ENCODE results near the gene ARHGEF39. TPM values are rescaled to one million over a fixed set of nuclear protein-coding genes. Genes with fewer than 3 reads are reported as not detected.

The ARHGEF39 gene
- total RNA-seq, 1 donor from 2014 or later, result 0.85 TPM

DNA sequence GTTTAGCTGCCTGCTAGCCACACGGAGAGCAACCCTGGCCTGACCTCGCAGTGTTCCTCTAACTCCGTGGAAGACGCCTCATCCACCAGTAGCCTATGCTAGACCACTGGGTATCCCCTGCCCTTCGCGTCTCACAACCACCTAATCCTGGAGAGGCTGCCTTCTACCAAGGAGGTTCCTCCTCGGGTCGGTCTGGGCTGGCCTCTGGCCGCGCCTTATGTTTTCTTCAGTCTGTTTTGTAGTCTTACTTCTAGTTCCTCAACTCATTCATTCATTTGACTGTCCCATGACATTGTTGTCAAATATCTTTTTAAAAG, 26.3 kb upstream of the ARHGEF39 start:
- Mint-ChIP-seq H3K36me3 (ENCODE audit: low read depth) (peaks cover 16% of the 10 kb centered on the region), H3K27me3 (ENCODE audit: low read depth) (no peaks in the 10 kb centered on the region), H3K4me1 (ENCODE audit: low read depth) (peaks cover 53% of the 10 kb centered on the region), H3K27ac (ENCODE audit: unreplicated experiment) (peak overlapping the region; percentile 98), H3K9me3 (ENCODE audit: low read depth) (no peaks in the 10 kb centered on the region), H3K4me3 (ENCODE audit: unreplicated experiment) (peak overlapping the region; percentile 76)
- no peak for DNase-seq (ENCODE audit: low spot score)
- TF ChIP-seq, protein P1, sequence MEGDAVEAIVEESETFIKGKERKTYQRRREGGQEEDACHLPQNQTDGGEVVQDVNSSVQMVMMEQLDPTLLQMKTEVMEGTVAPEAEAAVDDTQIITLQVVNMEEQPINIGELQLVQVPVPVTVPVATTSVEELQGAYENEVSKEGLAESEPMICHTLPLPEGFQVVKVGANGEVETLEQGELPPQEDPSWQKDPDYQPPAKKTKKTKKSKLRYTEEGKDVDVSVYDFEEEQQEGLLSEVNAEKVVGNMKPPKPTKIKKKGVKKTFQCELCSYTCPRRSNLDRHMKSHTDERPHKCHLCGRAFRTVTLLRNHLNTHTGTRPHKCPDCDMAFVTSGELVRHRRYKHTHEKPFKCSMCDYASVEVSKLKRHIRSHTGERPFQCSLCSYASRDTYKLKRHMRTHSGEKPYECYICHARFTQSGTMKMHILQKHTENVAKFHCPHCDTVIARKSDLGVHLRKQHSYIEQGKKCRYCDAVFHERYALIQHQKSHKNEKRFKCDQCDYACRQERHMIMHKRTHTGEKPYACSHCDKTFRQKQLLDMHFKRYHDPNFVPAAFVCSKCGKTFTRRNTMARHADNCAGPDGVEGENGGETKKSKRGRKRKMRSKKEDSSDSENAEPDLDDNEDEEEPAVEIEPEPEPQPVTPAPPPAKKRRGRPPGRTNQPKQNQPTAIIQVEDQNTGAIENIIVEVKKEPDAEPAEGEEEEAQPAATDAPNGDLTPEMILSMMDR (IDR thresholded peaks at IDR 0.05), result no peak

DNA sequence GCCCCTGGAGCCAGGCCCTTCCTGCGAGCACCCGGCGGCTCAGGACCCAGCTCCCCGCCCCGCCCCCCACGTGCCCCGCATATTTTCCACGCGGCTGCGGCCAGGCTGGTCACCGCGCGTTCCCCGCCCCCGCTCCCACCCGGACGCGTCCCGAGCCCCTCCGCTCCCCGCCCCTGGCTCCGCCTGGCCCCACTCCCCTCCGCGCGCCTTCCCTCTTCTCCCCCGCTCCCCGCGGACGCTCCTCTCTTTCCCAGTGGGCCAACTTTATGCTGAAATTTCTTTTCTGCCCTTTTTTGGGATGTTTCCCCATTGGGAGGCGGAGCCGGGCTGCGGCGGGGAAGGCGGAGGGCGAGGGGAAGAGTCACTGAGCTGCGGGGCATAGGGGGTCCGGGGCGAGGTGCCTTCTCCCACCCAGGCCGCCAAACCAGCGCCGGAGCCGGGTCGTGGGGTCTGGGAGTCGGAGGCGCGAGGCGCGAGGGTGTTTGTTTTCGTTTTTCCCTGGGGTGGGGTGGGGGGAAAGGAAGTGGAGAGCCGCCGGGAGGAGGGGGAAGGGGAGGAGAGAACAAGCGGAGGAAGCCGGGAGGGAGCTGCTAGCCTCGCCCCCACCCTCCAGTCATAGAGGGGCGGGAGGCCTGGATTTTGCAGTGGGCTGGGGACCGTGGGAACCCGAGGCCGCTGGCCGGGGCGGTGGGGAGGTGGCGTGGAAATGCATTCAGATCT, 25.8 kb upstream of the ARHGEF39 start:
- Mint-ChIP-seq H3K4me1 (ENCODE audit: low read depth) (peaks cover 52% of the 10 kb centered on the region), H3K36me3 (ENCODE audit: low read depth) (peaks cover 18% of the 10 kb centered on the region)

DNA sequence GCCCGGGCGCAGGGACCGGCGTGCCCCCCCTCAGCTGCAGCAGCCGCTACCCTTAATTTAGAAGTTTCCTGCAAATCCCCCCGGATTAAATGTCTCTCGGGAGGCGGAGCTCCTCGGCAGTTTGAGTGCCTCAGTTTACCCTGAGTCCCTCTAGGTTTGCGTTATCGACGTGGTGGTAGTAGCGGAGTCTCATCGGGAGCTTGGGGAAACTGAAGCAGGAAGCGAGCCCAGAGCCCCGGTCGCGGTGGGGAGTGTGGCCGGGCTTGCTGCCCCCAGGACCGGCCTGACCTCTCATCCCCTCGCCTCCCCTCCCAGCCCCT, 25.3 kb upstream of the ARHGEF39 start:
- Mint-ChIP-seq H3K4me1 (ENCODE audit: low read depth) (peaks cover 55% of the 10 kb centered on the region), H3K27me3 (ENCODE audit: low read depth) (no peaks in the 10 kb centered on the region), H3K27ac (ENCODE audit: unreplicated experiment) (peak overlapping the region; percentile 91), H3K4me3 (ENCODE audit: unreplicated experiment) (peak overlapping the region; percentile 99), H3K36me3 (ENCODE audit: low read depth) (peaks cover 22% of the 10 kb centered on the region), H3K9me3 (ENCODE audit: low read depth) (no peaks in the 10 kb centered on the region)
- TF ChIP-seq, protein P1 (IDR thresholded peaks at IDR 0.05), result no peak
- DNase-seq (ENCODE audit: low spot score), result no peak

More for the DNA sequence above, 25.8 kb upstream of the ARHGEF39 start:
- TF ChIP-seq, protein P1 (IDR thresholded peaks at IDR 0.05), result no peak
- Mint-ChIP-seq H3K4me3 (ENCODE audit: unreplicated experiment) (peak overlapping the region; percentile 99), H3K27me3 (ENCODE audit: low read depth) (no peaks in the 10 kb centered on the region), H3K27ac (ENCODE audit: unreplicated experiment) (peak overlapping the region; percentile 98), H3K9me3 (ENCODE audit: low read depth) (no peaks in the 10 kb centered on the region)
- DNase-seq (ENCODE audit: low spot score), result peak; percentile 92

DNA sequence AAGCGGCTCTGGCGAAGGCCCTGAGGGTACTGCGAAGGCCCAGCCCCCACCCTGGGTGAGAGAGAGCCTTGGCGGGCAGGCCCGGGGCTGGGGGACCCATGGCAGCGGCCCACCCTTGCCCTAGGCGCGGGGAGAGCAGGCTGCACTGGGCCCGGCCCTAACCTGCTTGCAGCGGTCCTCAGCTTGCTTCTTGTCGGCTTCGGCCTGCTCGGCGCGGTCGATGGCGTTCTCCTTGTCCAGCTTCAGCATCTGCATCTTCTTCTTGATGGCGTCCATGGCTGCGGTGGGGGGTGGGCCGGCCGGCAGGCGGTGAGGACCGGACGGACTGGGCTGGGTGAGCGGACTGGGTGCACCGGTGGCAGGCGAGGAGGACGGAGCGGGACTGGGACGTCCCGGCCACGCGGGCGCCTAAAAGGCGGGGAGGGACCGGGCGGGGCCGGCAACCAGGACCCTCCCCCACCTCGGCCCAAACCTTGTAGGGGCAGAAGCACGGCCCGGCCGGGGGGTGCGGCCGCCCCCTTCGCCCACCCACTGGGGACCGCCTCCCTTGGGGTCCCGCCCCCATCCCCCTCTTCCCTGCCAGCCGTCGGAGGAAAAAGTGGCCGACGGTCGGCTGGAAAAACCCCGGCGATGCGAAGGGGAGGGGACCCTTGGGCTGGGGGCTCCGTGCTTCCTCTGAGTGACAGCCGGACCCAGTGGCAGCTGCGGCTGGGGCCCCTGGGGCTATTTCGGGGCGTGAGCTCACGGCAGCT, 24.7 kb upstream of the ARHGEF39 start, which contains the start of gene TPM2:
Gene TPM2 (minus strand): TSS at position 384 of the 752 bp plus-strand sequence. CDS start 108 bp downstream, at position 276.
- Mint-ChIP-seq H3K4me3 (ENCODE audit: unreplicated experiment) (peak within 1 kb of the TSS; percentile 99), H3K27me3 (ENCODE audit: low read depth) (no peaks in the 10 kb centered on the region), H3K4me1 (ENCODE audit: low read depth) (peaks cover 55% of the 10 kb centered on the region), H3K27ac (ENCODE audit: unreplicated experiment) (peak within 1 kb of the TSS; percentile 98), H3K9me3 (ENCODE audit: low read depth) (no peaks in the 10 kb centered on the region), H3K36me3 (ENCODE audit: low read depth) (peaks cover 23% of the 10 kb centered on the region)
- TF ChIP-seq, protein P1 (IDR thresholded peaks at IDR 0.05), result no peak
- peak; percentile 93 for DNase-seq (ENCODE audit: low spot score)

Data from chondrocyte (in vitro differentiated cells).